NCI-H2081 (cell line): ENCODE data around the gene MCM7.

Source experiments
- DNase-seq, 2 experiments: peaks; one replicate each; lab custom pipeline; 2025; lab: John Stamatoyannopoulos, UW

The MCM7 gene

DNA sequence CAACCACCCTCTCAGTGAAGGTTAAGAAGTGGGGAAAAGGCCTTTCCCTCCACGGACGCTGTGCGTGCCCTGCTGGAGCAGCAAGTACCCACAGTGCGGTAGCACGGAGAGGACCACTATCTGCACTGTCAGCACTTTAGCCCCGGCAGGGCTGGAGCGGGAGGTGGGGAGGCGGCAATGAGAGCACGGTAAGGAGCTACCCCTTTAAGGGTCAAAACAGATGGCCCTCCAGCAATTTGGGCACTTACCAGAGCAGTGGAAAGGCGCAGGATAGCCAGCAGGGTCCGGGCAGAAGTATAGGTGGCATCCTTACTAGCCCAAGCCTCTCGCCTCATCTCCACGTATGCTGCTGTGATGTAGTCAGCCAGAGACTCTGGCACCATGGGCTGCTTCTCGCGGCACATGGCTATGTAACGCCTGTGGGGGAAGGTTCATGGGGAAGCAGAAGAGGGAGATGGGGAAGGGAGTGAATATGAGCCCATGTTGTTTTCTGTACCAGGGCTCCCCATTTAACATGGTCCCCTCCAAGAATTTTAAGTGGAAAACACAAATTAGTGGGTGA lies 7.2 kb downstream of the MCM7 start:
- no peak for DNase-seq

DNA sequence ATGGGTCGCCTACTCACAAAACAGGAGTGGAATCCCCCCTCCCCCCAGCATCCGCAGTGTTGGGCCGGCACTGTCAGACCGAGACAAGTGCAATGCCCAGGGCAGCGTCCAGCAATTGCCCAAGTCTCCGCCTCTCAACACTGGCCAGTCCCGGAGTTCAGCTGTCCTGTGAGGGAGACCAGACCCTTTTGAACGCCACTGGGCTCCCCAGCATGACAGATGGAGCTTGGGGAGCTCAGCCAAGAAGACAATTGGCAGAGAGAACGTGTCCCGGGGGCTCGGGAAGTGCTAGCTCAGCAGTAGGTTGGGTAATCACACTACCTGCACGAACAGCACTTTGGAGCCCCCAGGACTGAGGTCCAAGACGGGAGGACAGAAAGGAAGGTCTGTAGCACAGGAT lies 7.7 kb downstream of the MCM7 start:
- no peak for DNase-seq

DNA sequence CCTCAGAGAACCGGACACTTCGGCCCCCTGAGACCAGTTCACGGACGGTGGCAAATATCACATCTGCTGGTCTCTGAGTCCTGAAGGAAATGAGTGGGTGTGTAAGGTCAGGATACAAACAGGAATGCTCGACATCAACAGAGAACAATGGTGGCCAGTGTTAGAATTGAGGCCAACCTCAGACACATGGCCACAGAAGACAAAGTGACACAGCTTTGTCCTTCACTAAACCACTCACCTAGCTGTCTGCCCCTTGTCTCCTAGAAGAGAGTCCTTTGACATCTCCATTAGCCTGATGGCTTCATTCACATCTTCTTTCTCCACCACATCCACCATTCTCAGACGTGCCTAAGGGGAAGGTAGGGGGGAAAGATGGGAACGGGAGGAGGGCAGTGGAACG lies 8.1 kb downstream of the MCM7 start:
- no peak for DNase-seq

DNA sequence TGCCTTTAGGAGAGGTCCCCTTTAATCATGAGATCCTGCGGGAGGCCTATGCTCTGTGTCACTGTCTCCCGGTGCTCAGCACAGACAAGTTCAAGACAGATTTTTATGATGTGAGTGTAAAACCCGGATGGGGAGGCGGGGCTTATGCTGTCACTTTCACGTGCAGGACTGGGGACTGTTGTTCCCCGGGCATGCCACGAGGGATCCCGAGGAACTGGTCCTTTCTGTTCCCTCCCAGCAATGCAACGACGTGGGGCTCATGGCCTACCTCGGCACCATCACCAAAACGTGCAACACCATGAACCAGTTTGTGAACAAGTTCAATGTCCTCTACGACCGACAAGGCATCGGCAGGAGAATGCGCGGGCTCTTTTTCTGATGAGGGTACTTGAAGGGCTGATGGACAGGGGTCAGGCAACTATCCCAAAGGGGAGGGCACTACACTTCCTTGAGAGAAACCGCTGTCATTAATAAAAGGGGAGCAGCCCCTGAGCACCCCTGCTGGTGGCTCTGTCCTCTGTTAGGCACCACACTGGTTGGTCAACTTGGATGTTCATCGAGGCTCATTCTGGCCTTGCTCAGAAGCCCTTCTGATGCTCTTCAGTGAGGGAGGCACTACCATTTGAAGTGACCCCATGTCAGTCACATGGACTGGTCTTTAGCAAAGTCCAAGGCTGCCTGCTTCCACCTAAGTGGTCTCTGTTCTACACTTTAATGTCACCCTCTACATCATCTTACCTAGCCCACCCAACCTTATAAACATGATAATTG lies 9.6 kb downstream of the MCM7 start:
- DNase-seq: no peak

DNA sequence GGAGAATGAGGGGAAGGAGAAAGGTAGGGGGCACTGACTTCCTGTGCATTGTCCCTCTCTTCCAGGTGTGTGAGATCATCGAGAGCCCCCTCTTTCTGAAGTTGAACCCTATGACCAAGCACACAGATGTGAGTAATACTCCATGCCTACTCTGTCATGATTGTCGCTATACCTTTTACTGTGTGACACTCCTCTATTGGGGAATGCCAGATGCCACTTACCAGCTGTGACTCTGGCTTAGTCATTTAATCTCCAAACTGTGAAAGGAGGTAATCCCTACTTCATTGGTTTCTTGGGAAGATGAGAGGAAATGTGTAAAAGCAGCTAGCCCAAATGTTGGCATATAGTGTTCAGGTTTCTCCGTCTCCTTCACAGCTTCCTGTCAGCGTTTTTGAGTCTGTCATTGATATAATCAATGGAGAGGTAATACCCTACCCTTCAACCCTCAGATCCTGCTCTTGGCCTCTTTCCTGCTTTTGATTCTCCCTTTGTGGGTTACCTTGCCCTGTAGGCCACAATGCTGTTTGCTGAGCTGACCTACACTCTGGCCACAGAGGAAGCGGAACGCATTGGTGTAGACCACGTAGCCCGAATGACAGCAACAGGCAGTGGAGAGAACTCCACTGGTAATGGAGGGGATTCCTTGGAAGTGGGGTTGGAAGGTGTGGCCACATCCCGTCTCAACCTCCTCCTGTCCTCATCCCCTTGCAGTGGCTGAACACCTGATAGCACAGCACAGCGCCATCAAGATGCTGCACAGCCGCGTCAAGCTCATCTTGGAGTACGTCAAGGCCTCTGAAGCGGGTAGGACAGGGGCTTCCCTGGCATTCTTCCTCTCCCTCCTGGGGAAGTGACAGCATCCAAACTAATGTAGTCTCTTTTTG lies 10.4 kb downstream of the MCM7 start:
- no peak for DNase-seq

DNA sequence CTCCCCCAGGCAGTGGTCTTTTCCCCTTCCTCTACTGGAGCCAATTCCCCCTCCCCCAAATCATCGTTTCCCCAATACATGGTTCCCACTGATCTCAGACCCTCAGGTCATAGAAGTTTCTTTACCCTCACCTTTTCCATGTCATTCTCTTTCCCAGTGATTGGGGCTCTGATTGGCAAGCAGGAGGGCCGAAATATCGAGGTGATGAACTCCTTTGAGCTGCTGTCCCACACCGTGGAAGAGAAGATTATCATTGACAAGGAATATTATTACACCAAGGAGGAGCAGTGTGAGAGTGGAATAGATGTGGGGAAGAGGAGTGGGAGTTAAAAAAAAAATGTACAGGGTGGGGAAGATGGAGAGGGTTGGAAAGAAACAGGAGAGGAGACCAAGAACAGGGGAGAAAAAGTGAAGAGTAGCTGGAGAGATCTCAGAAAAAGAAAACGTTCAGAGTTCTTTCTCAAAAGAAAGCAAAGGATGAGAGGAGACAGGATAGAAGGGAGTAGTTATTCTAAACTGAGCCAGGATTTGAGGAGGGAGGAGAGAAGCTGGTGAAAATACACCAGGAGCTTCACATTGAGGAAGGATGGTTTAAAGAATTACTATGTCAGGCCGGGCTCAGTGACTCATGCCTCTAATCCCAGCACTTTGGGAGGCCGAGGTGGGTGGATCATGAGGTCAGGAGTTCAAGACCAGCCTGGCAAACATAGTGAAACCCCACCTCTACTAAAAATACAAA lies 11.6 kb downstream of the MCM7 start:
- DNase-seq: no peak

DNA sequence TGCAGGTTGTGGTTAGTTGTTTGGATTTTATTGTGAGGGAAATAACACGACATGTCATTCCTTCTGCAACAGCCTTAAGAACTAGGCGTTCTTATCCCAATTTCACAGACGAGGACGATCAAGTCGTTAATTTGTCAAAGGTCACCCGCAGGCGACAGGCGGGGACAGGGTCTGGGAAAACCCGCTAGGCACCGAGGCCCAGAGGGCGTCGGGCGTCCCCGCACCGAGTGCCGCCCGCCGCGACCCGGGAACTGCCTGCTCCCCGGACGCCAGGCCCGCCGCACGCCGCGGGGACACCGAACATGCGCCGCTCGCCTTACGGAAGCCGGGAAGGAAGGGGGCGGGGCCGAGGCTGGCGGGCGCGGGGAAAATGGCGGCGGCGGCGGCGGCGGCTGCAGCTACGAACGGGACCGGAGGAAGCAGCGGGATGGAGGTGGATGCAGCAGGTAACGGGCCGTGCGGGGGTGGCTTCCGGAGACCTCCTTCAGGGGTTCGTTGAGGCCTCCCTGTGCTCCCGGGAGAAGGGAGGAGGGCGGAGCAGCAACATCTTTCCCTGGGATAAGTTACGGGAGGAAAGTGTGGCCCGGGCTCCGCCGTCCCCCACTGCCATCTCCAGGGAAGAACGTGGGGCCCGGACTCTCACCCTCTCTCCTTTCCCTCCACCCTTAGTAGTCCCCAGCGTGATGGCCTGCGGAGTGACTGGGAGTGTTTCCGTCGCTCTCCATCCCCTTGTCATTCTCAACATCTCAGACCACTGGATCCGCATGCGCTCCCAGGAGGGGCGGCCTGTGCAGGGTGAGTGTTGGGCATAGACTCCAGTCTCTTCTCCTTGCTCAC lies 12.4 kb downstream of the MCM7 start, which contains the start of gene COPS6:
Gene COPS6, plus strand, starts transcription at position 349 of the 837 bp plus-strand sequence. Its CDS starts 22 bp downstream, at position 371.
- peak; percentile 81 to 83 for DNase-seq

DNA sequence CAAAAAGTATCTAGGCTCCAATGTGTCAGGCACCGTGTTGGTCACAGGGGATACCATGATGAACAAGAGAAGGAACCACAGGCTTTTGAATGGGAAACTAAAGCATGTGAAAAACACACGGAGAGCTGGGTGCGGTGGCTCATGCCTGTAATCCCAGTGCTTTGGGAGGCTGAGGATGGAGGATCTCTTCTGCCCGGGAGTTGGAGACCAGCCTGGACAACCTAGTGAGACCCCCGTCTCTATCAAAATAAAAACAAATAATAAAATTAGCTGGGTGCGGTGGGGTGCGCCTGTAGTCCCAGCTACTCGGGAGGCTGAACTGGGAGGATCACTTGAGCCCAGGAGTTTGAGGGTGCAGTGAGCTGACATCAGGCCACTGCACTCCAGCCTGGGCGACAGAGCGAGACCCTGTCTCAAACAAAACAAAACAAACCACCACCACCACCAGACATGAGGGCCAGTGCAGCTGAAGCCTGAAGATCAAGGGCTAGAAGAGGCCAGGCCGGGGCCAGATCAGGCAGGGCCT lies 13.0 kb downstream of the MCM7 start:
- no peak for DNase-seq

DNA sequence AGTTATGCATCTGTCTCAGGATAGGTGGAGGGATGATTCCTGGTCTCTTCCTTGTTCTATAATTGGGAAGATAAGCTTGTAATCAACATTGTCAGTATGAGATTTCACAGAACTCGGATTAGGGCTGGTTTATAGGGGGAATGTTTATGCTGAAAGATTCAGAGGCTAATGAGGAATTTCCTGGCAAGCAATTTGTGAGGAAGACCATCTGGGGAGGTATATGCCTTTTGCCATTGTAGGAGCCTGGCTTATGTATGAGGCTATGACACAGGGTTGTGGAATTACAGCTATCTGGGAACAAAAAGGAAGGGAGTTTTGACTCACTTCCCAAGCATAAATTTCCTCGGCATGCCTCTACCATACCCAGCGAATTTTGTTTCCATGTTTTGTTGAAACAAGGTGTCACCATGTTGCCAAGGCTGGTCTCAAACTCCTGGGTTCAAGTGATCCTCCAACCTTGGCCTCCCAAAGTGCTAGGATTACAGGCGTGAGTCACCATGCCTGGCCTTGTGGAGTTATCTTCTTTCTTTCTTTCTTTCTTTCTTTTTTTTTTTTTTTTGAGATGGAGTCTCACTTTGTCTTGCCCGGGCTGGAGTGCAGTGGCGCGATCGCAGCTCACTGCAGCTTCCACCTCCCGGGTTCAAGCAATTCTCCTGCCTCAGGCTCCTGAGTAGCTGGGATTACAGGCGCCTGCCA lies 14.0 kb downstream of the MCM7 start:
- DNase-seq: no peak

DNA sequence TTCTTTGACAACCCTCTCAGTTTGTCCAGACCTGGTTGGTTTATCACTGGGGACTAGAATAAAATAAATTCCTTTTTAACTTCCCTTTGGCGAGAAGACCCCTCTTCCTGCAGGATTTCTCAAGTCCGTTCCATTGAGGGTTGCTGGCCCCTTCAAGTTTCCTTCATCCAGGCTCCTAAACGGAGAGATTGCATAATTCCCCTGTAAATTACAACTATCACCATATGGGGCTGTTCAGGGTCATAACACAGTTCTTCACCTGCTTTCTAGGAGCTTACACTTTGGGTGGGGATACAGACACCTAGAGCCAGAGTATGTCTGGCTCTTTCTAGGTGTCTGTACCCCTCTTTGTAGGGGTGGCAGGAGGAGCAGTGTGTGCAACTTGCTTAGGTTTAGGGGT lies 15.7 kb downstream of the MCM7 start:
- no peak for DNase-seq

DNA sequence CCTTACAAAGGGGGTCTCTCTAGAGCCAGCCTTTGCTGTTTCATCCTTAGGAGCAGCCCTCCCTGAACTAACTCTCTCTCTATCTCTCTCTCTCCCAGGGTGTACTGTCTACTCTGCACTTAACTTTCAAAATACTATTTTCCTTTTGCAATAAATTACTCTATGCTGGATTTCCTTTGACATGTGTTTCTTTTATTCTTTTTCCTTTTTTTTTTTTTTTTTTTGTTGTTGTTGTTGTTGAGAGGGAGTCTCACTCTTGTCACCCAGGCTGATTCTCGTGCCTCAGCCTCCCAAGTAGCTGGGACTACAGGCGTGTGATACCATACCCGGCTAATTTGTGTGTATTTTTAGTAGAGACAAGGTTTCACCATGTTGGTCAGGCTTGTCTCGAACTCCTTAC lies 18.2 kb downstream of the MCM7 start:
- DNase-seq: no peak

DNA sequence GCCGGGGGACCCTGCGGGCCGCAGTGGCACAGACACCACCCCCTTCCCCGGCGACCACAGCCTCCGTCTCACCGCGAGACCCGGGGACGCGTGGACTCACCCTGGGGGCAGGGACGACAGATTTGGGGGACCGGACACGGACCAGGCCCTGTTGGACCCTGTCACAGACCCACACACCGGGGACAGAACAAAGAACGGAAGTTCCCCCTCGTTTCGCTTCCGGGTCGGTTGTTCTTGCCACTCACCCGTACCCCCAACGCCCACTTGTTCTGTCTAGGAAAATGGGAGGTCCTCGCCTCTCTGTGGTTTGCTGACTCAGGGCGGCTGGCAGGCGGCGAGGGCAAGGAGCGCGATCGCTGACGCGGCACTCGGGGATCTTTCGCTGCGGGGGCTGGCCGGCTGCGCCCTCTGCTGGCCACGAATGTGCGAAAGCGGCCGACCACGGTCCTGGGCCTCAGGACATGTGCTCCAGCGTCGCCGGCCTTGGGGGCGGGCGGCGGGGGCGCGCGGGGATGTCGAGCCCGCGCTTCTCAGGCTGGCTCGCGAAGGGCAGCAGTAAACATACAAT lies 19.6 kb downstream of the MCM7 start, which contains the start of gene ZNF3:
Gene ZNF3, minus strand, starts transcription at position 189 of the 568 bp plus-strand sequence. CDS start 4,366 bp downstream, outside the sequence.
- peak; percentile 99 for DNase-seq

DNA sequence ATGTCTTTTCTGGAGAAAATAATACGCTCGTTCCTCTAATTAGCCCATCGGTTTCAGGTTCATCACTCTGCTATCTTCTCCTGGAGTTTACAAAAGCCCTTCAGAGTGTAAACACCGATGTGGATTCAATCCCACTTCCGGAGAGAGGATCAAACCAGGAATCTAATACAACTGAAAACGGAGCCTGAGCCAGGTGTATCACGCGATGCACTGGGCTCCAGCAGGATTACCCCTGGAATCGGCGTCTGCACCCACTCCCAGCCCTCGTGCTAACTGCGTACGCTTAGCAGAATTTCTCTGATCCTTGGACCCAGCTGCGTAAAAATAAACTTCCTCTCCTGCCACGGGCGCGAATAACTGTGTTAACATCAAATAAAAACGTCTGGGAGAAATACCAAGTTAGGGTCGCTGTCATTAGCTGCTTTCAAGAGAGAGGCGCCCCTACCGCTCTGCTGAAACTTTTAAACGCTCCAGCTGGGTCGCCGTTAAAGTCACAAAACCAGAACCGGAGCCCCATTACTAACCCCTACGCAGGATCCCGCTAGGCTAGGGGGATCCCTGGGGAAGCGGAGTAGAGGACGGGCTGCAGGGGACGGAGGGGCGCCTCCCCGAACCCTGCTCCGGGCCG lies 20.2 kb downstream of the MCM7 start:
- peak; percentile 48 to 72 for DNase-seq

DNA sequence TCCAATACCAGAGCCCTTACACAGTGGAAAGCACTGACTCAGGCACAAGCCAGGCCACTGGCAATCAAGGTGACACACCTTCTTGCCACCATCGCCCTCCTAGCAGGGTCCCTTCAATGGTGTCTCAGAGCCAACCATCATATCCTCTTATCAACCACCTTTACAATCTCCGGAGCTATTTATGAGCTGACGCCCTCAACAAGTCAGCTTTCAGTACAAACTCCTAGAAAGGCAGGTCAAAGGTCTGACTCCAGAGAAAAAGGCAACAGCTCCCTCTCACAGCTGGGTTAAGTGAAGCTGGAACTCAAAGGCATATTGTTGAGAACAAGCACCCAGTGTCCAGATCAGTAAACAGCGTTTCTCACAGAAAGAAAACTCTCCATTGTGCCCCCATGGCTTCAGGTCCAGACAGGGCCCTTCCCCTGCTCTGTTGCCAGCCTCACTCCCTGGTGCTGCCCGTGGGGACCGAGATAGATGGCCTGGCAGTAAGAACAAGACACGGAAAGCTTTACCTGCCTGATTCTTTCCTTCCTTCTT lies 22.1 kb downstream of the MCM7 start:
- no peak for DNase-seq

DNA sequence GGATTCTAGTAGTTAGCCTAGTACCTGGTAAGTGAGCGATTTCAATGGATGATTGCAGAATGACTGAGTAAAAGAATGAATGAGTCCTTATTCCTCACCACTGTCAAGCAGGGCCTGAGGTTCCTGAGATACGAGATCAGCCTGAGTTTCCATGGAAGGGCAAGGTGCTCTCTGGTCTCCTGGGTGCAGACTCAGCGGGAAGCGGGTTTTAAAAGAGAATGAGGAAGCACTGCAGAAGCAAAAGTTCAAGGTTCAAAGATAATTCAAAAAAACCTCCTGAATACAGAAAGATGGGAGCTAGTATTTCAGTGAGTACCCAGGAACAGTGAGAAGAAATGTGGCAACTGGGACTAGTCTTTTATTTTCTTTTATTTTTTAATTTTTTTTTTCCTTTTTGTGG lies 24.0 kb downstream of the MCM7 start:
- no peak for DNase-seq

DNA sequence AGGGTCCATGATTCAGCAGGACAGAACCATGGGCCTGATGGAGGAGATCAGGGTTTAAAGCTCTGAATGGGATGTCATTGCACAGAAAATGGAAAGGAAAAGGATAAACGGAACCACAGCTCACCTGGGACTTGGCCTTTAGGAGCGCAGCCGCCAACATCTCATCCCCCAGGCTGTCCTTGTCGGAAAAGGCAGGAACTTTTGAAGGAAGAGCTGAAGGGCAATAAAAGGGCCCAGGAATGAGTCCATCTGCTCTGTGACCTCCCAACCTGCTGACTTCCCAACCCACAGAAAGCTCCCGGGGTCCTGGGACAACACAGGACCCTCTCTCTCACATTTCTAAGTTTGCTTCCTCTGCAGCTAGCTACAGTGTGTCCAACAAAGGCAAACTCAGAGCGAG lies 25.8 kb downstream of the MCM7 start:
- no peak for DNase-seq

DNA sequence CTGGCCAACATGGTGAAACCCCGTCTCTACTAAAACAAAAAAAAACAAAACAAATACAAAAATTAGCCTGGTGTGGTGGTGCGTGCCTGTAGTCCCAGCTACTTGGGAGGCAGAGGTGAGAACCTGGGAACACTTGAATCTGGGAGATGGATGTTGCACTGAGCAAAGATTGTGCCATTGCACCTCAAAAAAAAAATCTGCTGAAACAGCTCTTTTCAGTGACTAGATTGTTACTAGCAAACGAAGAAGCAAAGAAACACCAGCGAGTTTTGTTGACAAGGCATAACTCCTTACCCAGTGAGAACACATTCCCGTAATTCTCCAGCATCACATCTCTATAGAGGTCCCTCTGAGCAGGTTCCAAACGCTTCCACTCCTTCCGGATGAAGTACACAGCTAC lies 26.4 kb downstream of the MCM7 start:
- no peak for DNase-seq

DNA sequence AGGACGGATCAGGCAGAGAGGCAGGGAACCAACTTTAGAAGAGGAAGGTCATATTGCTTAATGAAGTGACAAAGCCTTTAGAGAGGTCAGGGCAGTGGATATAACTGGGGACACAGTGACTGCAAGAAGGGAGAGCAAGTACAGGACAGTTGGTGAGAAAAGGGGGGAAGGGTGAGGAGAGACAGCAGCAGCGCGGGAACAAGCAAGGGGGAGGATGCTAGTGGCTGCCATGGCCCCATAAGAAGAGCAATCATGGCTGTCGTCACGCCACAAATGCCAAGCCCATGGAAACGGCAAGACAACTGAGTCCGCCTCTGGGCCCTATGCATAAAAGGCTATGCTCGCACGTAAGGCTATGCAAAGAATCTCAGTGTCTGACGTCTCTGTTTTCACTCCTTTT lies 28.7 kb downstream of the MCM7 start:
- DNase-seq: no peak
